Suprapubic skin (tissue), 4 donors: ENCODE measurements around the gene PTPRA. TPM values are rescaled to one million over a fixed set of nuclear protein-coding genes. Genes with fewer than 3 reads are reported as not detected.

Experiments
- DNase-seq, 2 donors: peaks; one replicate each; pipeline ENCODE4 v3.0.0-alpha.2; 2019; ENCODE audit warnings: low spot score in 2 of 2
- H3K27ac ChIP-seq: fragments of 200-600 bp; sonication (generic); one replicate; pipeline ENCODE4 v1.5.1; 2019
- H3K27me3 ChIP-seq: fragments of 200-600 bp; sonication (generic); one replicate; pipeline ENCODE4 v1.5.1; 2019
- H3K36me3 ChIP-seq: fragments of 200-600 bp; sonication (generic); one replicate; pipeline ENCODE4 v1.5.1; 2019
- H3K4me1 ChIP-seq: fragments of 200-600 bp; sonication (generic); one replicate; pipeline ENCODE4 v1.5.1; 2019
- H3K4me3 ChIP-seq: fragments of 200-600 bp; sonication (generic); one replicate; pipeline ENCODE4 v1.5.1; 2019; ENCODE audit warnings: mild to moderate bottlenecking
- H3K9me3 ChIP-seq: fragments of 200-600 bp; sonication (generic); one replicate; pipeline ENCODE4 v1.5.1; 2019
- EP300 ChIP-seq: sonication (generic); formaldehyde crosslinking; IDR thresholded peaks from one replicate; pipeline ENCODE4 v1.6.1; 2017; ENCODE audit warnings: antibody characterized with exemption
- POLR2A ChIP-seq, 2 donors: fragments of 450-650 bp; IDR thresholded peaks; one replicate each; pipeline ENCODE4 v1.6.1; 2017; ENCODE audit warnings: antibody characterized with exemption in 2 of 2, mild to moderate bottlenecking in 2 of 2, moderate library complexity in 2 of 2
- POLR2AphosphoS5 ChIP-seq, 3 donors: sonication (generic); formaldehyde crosslinking; IDR thresholded peaks; one replicate each; pipeline ENCODE4 v1.6.1; 2017; ENCODE audit warnings: antibody characterized with exemption in 3 of 3
- WGBS: methylation state at CpG from one replicate; pipeline ENCODE4 v1.1.5; 2018; 5-methylcytosine and 5-hydroxymethylcytosine counted together
- total RNA-seq, 4 donors: library from RNA; depleted of rRNA; stranded (reverse); fragments of >200 nt; gene quantifications; one replicate each; pipeline ENCODE4 v1.1.0, GENCODE V29; 2016
- TF ChIP-seq, protein P1 (sequence below), 2 donors: fragments of 200-600 bp in 1 of 2; fragments of 450-650 bp in 1 of 2; sonication (generic) in 1 of 2; IDR thresholded peaks; one replicate each; pipeline ENCODE4 v1.5.1; 2016 to 2019; ENCODE audit warnings: antibody characterized with exemption in 2 of 2, mild to moderate bottlenecking in 1 of 2, moderate library complexity in 1 of 2

PTPRA gene
- total RNA-seq, 4 donors from 2014 or later: 47.7 to 83.0 (median 73.4) TPM

GRCh38 chr20:2833761-2834160, 39.5 kb upstream of the PTPRA start:
- 87% methylated on average over 1 of the region's 1 CpG for WGBS
- H3K4me3 ChIP-seq: no peak overlapping the region
- no peak for DNase-seq

DNA sequence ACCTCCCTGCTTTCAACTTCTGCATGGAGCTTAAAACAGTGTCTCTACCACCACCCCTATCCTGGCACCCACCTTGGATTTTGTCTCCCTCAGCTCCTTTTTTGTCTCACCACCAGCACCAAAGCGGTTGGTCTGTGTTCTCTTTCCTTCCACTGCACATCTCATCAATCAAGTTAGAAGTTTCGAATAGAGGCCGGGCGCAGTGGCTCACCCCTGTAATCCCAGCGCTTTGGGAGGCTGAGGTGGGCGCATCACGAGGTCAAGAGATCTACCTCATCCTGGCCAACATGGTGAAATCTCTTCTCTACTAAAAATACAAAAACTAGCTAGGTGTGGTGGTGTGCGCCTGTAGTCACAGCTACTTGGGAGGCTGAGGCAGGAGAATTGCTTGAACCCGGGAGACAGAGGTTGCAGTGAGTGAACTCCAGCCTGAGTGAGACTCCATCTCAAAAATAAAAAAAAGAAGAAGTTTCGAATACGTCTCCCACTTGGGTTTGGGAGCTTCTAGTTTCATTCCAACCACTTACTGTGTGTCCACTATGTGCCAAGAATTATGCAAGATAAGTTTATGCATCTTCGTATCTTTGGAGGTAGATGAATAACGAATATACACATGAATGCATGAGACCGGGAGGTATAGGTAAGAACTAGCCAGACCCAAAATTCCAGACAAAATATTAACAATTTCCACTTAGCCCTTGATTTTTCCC, 38.7 kb upstream of the PTPRA start:
- WGBS: 96% methylated on average over 14 of the region's 14 CpGs
- TF ChIP-seq POLR2A (IDR thresholded peaks at IDR 0.05) (no peak), EP300 (no peak), POLR2AphosphoS5 (IDR thresholded peaks at IDR 0.05) (no peak)
- TF ChIP-seq, protein P1, sequence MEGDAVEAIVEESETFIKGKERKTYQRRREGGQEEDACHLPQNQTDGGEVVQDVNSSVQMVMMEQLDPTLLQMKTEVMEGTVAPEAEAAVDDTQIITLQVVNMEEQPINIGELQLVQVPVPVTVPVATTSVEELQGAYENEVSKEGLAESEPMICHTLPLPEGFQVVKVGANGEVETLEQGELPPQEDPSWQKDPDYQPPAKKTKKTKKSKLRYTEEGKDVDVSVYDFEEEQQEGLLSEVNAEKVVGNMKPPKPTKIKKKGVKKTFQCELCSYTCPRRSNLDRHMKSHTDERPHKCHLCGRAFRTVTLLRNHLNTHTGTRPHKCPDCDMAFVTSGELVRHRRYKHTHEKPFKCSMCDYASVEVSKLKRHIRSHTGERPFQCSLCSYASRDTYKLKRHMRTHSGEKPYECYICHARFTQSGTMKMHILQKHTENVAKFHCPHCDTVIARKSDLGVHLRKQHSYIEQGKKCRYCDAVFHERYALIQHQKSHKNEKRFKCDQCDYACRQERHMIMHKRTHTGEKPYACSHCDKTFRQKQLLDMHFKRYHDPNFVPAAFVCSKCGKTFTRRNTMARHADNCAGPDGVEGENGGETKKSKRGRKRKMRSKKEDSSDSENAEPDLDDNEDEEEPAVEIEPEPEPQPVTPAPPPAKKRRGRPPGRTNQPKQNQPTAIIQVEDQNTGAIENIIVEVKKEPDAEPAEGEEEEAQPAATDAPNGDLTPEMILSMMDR (IDR thresholded peaks at IDR 0.05): no peak
- Histone ChIP-seq H3K4me1 (peaks cover 1% of the 10 kb centered on the region), H3K36me3 (peaks cover 12% of the 10 kb centered on the region), H3K27ac (no peak overlapping the region), H3K9me3 (no peaks in the 10 kb centered on the region), H3K4me3 (no peak overlapping the region), H3K27me3 (no peaks in the 10 kb centered on the region)
- peak in 1 of 2 donors; percentile 35 for DNase-seq

More at GRCh38 chr20:2833761-2834160, 39.5 kb upstream of the PTPRA start:
- Histone ChIP-seq H3K9me3 (no peaks in the 10 kb centered on the region), H3K27me3 (no peaks in the 10 kb centered on the region), H3K4me1 (no peaks in the 10 kb centered on the region), H3K27ac (no peak overlapping the region), H3K36me3 (peaks cover 12% of the 10 kb centered on the region)
- TF ChIP-seq, protein P1 (IDR thresholded peaks at IDR 0.05): no peak
- TF ChIP-seq POLR2AphosphoS5 (IDR thresholded peaks at IDR 0.05): no peak
- TF ChIP-seq EP300: no peak
- no peak for TF ChIP-seq POLR2A (IDR thresholded peaks at IDR 0.05)

- no peaks in the 10 kb centered on the region for H3K27me3 ChIP-seq
- no peaks in the 10 kb centered on the region for H3K9me3 ChIP-seq
- peaks cover 10% of the 10 kb centered on the region for H3K4me1 ChIP-seq
- H3K27ac ChIP-seq: no peak overlapping the region
- WGBS: no CpG with 5 or more reads among the region's 6 CpGs
- TF ChIP-seq, protein P1 (IDR thresholded peaks at IDR 0.05): no peak
- TF ChIP-seq EP300 (no peak), POLR2A (IDR thresholded peaks at IDR 0.05) (no peak), POLR2AphosphoS5 (IDR thresholded peaks at IDR 0.05) (no peak)
- no peak overlapping the region for H3K4me3 ChIP-seq
- peak in 1 of 2 donors; percentile 43 for DNase-seq
- peaks cover 12% of the 10 kb centered on the region for H3K36me3 ChIP-seq
Observed at GRCh38 chr20:2835331-2835796, 37.9 kb upstream of the PTPRA start.

DNA sequence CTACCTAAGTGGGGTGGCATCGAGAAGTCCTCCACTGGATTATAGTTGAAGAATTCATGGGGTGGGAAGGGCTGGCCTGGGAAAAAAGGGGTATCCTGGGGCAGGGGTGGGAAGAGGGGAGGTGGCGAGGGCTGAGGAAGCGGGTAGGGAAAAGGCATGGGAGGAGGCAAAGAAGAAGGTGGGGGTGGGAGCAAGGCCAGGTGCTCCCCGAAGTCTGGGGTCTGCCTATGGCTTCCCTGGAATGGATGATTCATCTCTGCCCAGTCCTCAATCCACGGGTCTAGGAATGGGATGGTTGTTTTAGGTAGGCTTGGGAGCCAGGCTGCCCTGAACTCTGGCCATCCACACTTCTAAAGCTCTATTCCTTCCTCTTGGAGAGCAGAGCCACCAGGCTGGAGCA, 37.2 kb upstream of the PTPRA start:
- TF ChIP-seq, protein P1 (IDR thresholded peaks at IDR 0.05): no peak
- TF ChIP-seq POLR2AphosphoS5 (IDR thresholded peaks at IDR 0.05) (no peak), EP300 (no peak), POLR2A (IDR thresholded peaks at IDR 0.05) (no peak)

DNA sequence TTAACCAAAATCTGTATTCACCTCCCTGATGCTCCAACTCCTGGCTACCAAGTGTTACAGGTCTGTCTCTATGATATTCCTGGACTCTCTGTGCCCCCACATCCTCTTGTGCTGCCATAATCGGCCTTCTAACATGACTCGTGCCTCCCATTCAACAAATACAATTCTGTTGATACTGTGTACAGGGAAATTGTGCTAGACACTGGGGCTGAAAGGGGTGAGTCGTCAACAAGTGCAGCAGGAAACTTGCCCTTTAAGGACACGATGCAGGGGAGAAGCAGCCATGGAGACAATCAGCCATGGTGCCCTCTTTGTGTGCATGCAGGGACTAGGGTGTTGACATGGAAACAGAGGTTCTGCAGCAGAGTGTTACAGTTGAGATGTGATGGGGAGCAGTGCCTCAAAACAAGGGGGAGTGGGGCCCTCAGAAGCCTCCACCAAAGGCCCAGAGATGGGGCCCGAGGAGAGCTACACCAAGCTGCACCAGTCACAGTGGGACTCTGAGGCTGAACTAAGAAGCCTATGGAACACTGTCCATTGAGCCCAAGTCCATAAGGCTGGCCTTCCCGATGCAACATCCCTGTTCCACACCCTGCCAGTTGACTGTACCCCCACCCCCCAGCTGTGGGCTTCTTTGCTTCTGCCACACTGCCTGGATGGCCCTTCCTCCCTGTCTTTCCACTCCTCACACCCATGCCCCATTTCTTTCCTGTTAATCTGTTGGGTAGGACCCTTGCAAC, 35.9 kb upstream of the PTPRA start:
- H3K27ac ChIP-seq: no peak overlapping the region
- peaks cover 12% of the 10 kb centered on the region for H3K36me3 ChIP-seq
- peak in 1 of 2 donors; percentile 52 for DNase-seq
- H3K4me3 ChIP-seq: no peak overlapping the region
- H3K4me1 ChIP-seq: peaks cover 20% of the 10 kb centered on the region
- 87% methylated on average over 6 of the region's 6 CpGs for WGBS
- no peak for TF ChIP-seq EP300
- no peaks in the 10 kb centered on the region for H3K27me3 ChIP-seq
- no peaks in the 10 kb centered on the region for H3K9me3 ChIP-seq

More for the DNA sequence above, 37.2 kb upstream of the PTPRA start:
- WGBS: 72% methylated on average over 5 of the region's 5 CpGs
- DNase-seq: peak in 1 of 2 donors; percentile 50
- no peak overlapping the region for H3K4me3 ChIP-seq
- H3K27ac ChIP-seq: no peak overlapping the region
- peaks cover 12% of the 10 kb centered on the region for H3K36me3 ChIP-seq
- no peaks in the 10 kb centered on the region for H3K9me3 ChIP-seq
- no peaks in the 10 kb centered on the region for H3K27me3 ChIP-seq
- H3K4me1 ChIP-seq: peaks cover 11% of the 10 kb centered on the region
